ENCODE data around the gene ULK2.

DNA sequence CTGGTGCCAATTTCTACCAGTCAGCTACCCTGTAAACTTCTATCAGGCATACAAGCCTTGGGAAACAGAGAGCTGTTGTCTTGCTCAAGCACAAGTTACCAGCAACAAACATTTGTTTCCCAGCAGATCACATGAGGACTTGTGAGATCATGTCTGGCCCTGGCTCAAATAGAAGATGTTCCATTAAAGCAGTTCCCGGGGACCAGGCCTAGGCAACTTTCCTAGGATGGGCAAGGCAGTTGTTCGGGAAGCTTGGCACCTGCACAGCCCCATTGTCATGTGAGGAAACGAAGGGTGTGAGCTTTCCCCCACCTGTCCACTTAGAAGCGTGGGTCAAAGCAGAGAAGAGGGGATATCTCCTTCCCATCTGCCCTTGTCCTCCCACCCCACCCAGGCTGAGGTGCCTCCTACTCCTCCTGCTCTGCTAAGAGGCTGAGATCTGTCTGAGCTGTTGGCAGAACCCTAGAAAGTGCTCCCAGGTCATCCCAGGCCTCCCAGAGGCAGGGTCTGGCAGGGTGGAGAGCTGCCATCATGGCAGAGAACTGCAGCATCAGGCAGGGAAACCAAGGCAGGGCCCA, 140.1 kb downstream of the ULK2 start:
- peak in 1 of 2 donors; percentile 18 for TF ChIP-seq POLR2A (IDR thresholded peaks at IDR 0.05)
- TF ChIP-seq, protein P1, sequence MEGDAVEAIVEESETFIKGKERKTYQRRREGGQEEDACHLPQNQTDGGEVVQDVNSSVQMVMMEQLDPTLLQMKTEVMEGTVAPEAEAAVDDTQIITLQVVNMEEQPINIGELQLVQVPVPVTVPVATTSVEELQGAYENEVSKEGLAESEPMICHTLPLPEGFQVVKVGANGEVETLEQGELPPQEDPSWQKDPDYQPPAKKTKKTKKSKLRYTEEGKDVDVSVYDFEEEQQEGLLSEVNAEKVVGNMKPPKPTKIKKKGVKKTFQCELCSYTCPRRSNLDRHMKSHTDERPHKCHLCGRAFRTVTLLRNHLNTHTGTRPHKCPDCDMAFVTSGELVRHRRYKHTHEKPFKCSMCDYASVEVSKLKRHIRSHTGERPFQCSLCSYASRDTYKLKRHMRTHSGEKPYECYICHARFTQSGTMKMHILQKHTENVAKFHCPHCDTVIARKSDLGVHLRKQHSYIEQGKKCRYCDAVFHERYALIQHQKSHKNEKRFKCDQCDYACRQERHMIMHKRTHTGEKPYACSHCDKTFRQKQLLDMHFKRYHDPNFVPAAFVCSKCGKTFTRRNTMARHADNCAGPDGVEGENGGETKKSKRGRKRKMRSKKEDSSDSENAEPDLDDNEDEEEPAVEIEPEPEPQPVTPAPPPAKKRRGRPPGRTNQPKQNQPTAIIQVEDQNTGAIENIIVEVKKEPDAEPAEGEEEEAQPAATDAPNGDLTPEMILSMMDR (IDR thresholded peaks at IDR 0.05) = no peak
- peak; percentile 73 to 97 for TF ChIP-seq EP300 (IDR thresholded peaks at IDR 0.05)
